ENCODE measurements around the gene NCAM2. TPM values are rescaled to one million over a fixed set of nuclear protein-coding genes. Genes with fewer than 3 reads are reported as not detected.

The NCAM2 gene
- not detected for total RNA-seq

- H3K4me3 Mint-ChIP-seq = peak within 1 kb of the TSS; percentile 64
- ATAC-seq (peak; percentile 81), DNase-seq (peak; percentile 60)
- CTCF ChIA-PET = no interaction called here
- POLR2A ChIA-PET = no interaction called here
- H3K27me3 Mint-ChIP-seq (ENCODE audit: low read depth) = peaks cover 29% of the 10 kb centered on the region
- H3K4me1 Mint-ChIP-seq (ENCODE audit: low read depth) = peaks cover 5% of the 10 kb centered on the region
- H3K36me3 Mint-ChIP-seq (ENCODE audit: low read depth) = no peaks in the 10 kb centered on the region
- no peak within 1 kb of the TSS for H3K27ac Mint-ChIP-seq
- H3K9me3 Mint-ChIP-seq (ENCODE audit: insufficient read depth) = no peaks in the 10 kb centered on the region
These were observed at the start of gene NCAM2 for GRCh38 chr21:20997636-20998455. NCAM2 (plus strand) TSS chr21:20998409.

- Mint-ChIP-seq H3K36me3 (ENCODE audit: low read depth) (no peaks in the 10 kb centered on the region), H3K27me3 (ENCODE audit: low read depth) (no peaks in the 10 kb centered on the region), H3K9me3 (ENCODE audit: insufficient read depth) (peaks cover 4% of the 10 kb centered on the region), H3K27ac (no peak overlapping the region), H3K4me3 (no peak overlapping the region), H3K4me1 (ENCODE audit: low read depth) (no peaks in the 10 kb centered on the region)
- DNase-seq (no peak), ATAC-seq (no peak)
- ChIA-PET CTCF (no interaction called here), POLR2A (no interaction called here)
These were observed 48.3 kb upstream of the NCAM2 start for GRCh38 chr21:20949884-20950283.

- Mint-ChIP-seq H3K4me3 (no peak overlapping the region), H3K36me3 (ENCODE audit: low read depth) (no peaks in the 10 kb centered on the region), H3K9me3 (ENCODE audit: insufficient read depth) (peaks cover 6% of the 10 kb centered on the region), H3K4me1 (ENCODE audit: low read depth) (no peaks in the 10 kb centered on the region), H3K27ac (no peak overlapping the region), H3K27me3 (ENCODE audit: low read depth) (no peaks in the 10 kb centered on the region)
- CTCF ChIA-PET = no interaction called here
- POLR2A ChIA-PET = no interaction called here
- ATAC-seq (no peak), DNase-seq (no peak)
These were observed 32.4 kb upstream of the NCAM2 start for GRCh38 chr21:20965816-20966215.

GRCh38 chr21:20968391-20968790 is 29.8 kb upstream of the NCAM2 start:
- Mint-ChIP-seq H3K27ac (no peak overlapping the region), H3K36me3 (ENCODE audit: low read depth) (no peaks in the 10 kb centered on the region), H3K27me3 (ENCODE audit: low read depth) (no peaks in the 10 kb centered on the region), H3K4me3 (no peak overlapping the region), H3K4me1 (ENCODE audit: low read depth) (no peaks in the 10 kb centered on the region), H3K9me3 (ENCODE audit: insufficient read depth) (no peaks in the 10 kb centered on the region)
- no peak for DNase-seq
- POLR2A ChIA-PET = no interaction called here
- ATAC-seq = no peak
- CTCF ChIA-PET = no interaction called here

- no peaks in the 10 kb centered on the region for H3K9me3 Mint-ChIP-seq (ENCODE audit: insufficient read depth)
- no peaks in the 10 kb centered on the region for H3K4me1 Mint-ChIP-seq (ENCODE audit: low read depth)
- DNase-seq (no peak), ATAC-seq (no peak)
- no peak overlapping the region for H3K27ac Mint-ChIP-seq
- H3K27me3 Mint-ChIP-seq (ENCODE audit: low read depth) = no peaks in the 10 kb centered on the region
- ChIA-PET CTCF (no interaction called here), POLR2A (no interaction called here)
- H3K4me3 Mint-ChIP-seq = no peak overlapping the region
- no peaks in the 10 kb centered on the region for H3K36me3 Mint-ChIP-seq (ENCODE audit: low read depth)
These were observed 27.5 kb upstream of the NCAM2 start for GRCh38 chr21:20970691-20971090.

- DNase-seq = peak; percentile 28
- Mint-ChIP-seq H3K36me3 (ENCODE audit: low read depth) (no peaks in the 10 kb centered on the region), H3K4me1 (ENCODE audit: low read depth) (no peaks in the 10 kb centered on the region), H3K4me3 (no peak overlapping the region), H3K27me3 (ENCODE audit: low read depth) (no peaks in the 10 kb centered on the region), H3K27ac (no peak overlapping the region), H3K9me3 (ENCODE audit: insufficient read depth) (no peaks in the 10 kb centered on the region)
- ChIA-PET POLR2A (no interaction called here), CTCF (no interaction called here)
- ATAC-seq = no peak
These were observed 26.8 kb upstream of the NCAM2 start for GRCh38 chr21:20971296-20971921.

GRCh38 chr21:20994790-20995189 is 3.4 kb upstream of the NCAM2 start:
- ChIA-PET CTCF (no interaction called here), POLR2A (no interaction called here)
- no peak for DNase-seq
- Mint-ChIP-seq H3K27me3 (ENCODE audit: low read depth) (peaks cover 22% of the 10 kb centered on the region), H3K27ac (no peak overlapping the region), H3K4me3 (no peak overlapping the region), H3K4me1 (ENCODE audit: low read depth) (peaks cover 5% of the 10 kb centered on the region), H3K36me3 (ENCODE audit: low read depth) (no peaks in the 10 kb centered on the region), H3K9me3 (ENCODE audit: insufficient read depth) (no peaks in the 10 kb centered on the region)
- no peak for ATAC-seq

- ChIA-PET POLR2A (no interaction called here), CTCF (no interaction called here)
- ATAC-seq (no peak), DNase-seq (no peak)
- no peak overlapping the region for H3K4me3 Mint-ChIP-seq
- peaks cover 29% of the 10 kb centered on the region for H3K27me3 Mint-ChIP-seq (ENCODE audit: low read depth)
- H3K27ac Mint-ChIP-seq = no peak overlapping the region
- H3K9me3 Mint-ChIP-seq (ENCODE audit: insufficient read depth) = no peaks in the 10 kb centered on the region
- peaks cover 5% of the 10 kb centered on the region for H3K4me1 Mint-ChIP-seq (ENCODE audit: low read depth)
- H3K36me3 Mint-ChIP-seq (ENCODE audit: low read depth) = no peaks in the 10 kb centered on the region
These were observed 1.5 kb upstream of the NCAM2 start for GRCh38 chr21:20996421-20997310.

- CTCF ChIA-PET = no interaction called here
- no peak for DNase-seq
- Mint-ChIP-seq H3K27me3 (ENCODE audit: low read depth) (peaks cover 29% of the 10 kb centered on the region), H3K9me3 (ENCODE audit: insufficient read depth) (no peaks in the 10 kb centered on the region), H3K27ac (no peak overlapping the region), H3K4me3 (peak overlapping the region; percentile 6), H3K36me3 (ENCODE audit: low read depth) (no peaks in the 10 kb centered on the region), H3K4me1 (ENCODE audit: low read depth) (peaks cover 5% of the 10 kb centered on the region)
- no peak for ATAC-seq
- POLR2A ChIA-PET = no interaction called here
These were observed 936 bp upstream of the NCAM2 start for GRCh38 chr21:20997311-20997635.

- POLR2A ChIA-PET = no interaction called here
- peak overlapping the region; percentile 64 for H3K4me3 Mint-ChIP-seq
- peaks cover 29% of the 10 kb centered on the region for H3K27me3 Mint-ChIP-seq (ENCODE audit: low read depth)
- DNase-seq = no peak
- peak; percentile 46 for ATAC-seq
- no peaks in the 10 kb centered on the region for H3K36me3 Mint-ChIP-seq (ENCODE audit: low read depth)
- peaks cover 5% of the 10 kb centered on the region for H3K4me1 Mint-ChIP-seq (ENCODE audit: low read depth)
- H3K9me3 Mint-ChIP-seq (ENCODE audit: insufficient read depth) = no peaks in the 10 kb centered on the region
- no peak overlapping the region for H3K27ac Mint-ChIP-seq
- CTCF ChIA-PET = no interaction called here
These were observed 214 bp downstream of the NCAM2 start for GRCh38 chr21:20998456-20998789.

GRCh38 chr21:20998886-20999285 is 677 bp downstream of the NCAM2 start:
- POLR2A ChIA-PET = no interaction called here
- H3K4me3 Mint-ChIP-seq = peak overlapping the region; percentile 64

GRCh38 chr21:20999659-21000058 is 1.4 kb downstream of the NCAM2 start:
- H3K9me3 Mint-ChIP-seq (ENCODE audit: insufficient read depth) = no peaks in the 10 kb centered on the region
- peak; percentile 35 for DNase-seq
- ChIA-PET POLR2A (no interaction called here), CTCF (no interaction called here)
- peaks cover 29% of the 10 kb centered on the region for H3K27me3 Mint-ChIP-seq (ENCODE audit: low read depth)
- no peak overlapping the region for H3K4me3 Mint-ChIP-seq
- no peak for ATAC-seq
- no peak overlapping the region for H3K27ac Mint-ChIP-seq
- H3K4me1 Mint-ChIP-seq (ENCODE audit: low read depth) = peaks cover 5% of the 10 kb centered on the region
- no peaks in the 10 kb centered on the region for H3K36me3 Mint-ChIP-seq (ENCODE audit: low read depth)

More at GRCh38 chr21:20998886-20999285, 677 bp downstream of the NCAM2 start:
- no peak overlapping the region for H3K27ac Mint-ChIP-seq
- DNase-seq (no peak), ATAC-seq (no peak)
- peaks cover 29% of the 10 kb centered on the region for H3K27me3 Mint-ChIP-seq (ENCODE audit: low read depth)
- H3K36me3 Mint-ChIP-seq (ENCODE audit: low read depth) = no peaks in the 10 kb centered on the region
- CTCF ChIA-PET = no interaction called here
- peaks cover 5% of the 10 kb centered on the region for H3K4me1 Mint-ChIP-seq (ENCODE audit: low read depth)
- H3K9me3 Mint-ChIP-seq (ENCODE audit: insufficient read depth) = no peaks in the 10 kb centered on the region
